MM.1S (cell line): ENCODE measurements around the gene GDF3.

Experiments
- EZH2 ChIP-seq: fragments of 300-600 bp; sonication (generic); optimal IDR thresholded peaks from 2 replicates; pipeline ENCODE3; 2017; ENCODE audit warnings: low read depth, mild to moderate bottlenecking, antibody characterized with exemption, low read length, mixed read lengths
- EZH2phosphoT487 ChIP-seq: fragments of 300-600 bp; sonication (generic); IDR thresholded peaks from 2 replicates; pipeline ENCODE4 v1.6.1; 2018; ENCODE audit warnings: antibody characterized with exemption, low read length

DNA sequence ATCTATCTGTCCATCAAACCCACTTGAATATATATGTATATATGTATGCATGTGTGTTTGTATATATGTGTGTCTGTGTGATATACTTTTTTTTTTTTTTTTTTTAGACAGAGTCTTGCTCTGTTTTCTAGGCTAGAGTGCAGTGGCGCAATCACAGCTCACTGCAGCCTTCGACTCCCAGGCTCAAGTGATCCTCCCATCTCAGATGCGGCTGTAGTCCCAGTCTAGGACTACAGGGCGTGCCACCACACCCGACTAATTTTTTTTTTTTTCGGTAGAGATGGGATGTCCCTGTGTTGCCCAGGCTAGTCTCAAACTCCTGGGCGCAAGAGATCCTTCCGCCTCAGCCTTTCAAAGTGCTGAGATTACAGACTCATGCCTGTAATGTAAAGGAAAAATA is 16.8 kb downstream of the GDF3 start:
- TF ChIP-seq EZH2phosphoT487 (no peak), EZH2 (no peak)
